Transverse colon (tissue), 3 donors: ENCODE data around the gene ASB1.

ENCODE experiments used
- CTCF ChIP-seq, 5 experiments: fragments of 200-600 bp in 3 of 5; fragments of 450-650 bp in 2 of 5; sonication (generic) in 3 of 5; IDR thresholded peaks; 1 replicate in 2 of 5; 2 replicates in 3 of 5; pipeline ENCODE4 v1.5.1; 2016 to 2017; ENCODE audit warnings: antibody characterized with exemption in 5 of 5, inconsistent platforms in 3 of 5, mild to moderate bottlenecking in 2 of 5, moderate library complexity in 1 of 5
- POLR2A ChIP-seq: fragments of 450-650 bp; IDR thresholded peaks from one replicate; pipeline ENCODE4 v1.6.1; 2016; ENCODE audit warnings: antibody characterized with exemption, mild to moderate bottlenecking, moderate library complexity

GRCh38 chr2:238467062-238467461 is 40.3 kb downstream of the ASB1 start:
- TF ChIP-seq POLR2A, result no peak
- no peak for TF ChIP-seq CTCF (IDR thresholded peaks at IDR 0.05)
